GM21737 (cell line): ENCODE results near the gene SLC27A6.
"Not testable (repeated sequence)": the region's sequence is repeated elsewhere in the genome, so short reads cannot be mapped to it uniquely, and the experiment has no call there.

Experiments used
- ATAC-seq: cut with Tn5 transposase; IDR thresholded peaks from one replicate; pipeline ENCODE4 v1.9.1; 2021; ENCODE audit warnings: mild to moderate bottlenecking, moderate library complexity; ENCODE audit not compliant: unreplicated experiment

SLC27A6 gene

DNA sequence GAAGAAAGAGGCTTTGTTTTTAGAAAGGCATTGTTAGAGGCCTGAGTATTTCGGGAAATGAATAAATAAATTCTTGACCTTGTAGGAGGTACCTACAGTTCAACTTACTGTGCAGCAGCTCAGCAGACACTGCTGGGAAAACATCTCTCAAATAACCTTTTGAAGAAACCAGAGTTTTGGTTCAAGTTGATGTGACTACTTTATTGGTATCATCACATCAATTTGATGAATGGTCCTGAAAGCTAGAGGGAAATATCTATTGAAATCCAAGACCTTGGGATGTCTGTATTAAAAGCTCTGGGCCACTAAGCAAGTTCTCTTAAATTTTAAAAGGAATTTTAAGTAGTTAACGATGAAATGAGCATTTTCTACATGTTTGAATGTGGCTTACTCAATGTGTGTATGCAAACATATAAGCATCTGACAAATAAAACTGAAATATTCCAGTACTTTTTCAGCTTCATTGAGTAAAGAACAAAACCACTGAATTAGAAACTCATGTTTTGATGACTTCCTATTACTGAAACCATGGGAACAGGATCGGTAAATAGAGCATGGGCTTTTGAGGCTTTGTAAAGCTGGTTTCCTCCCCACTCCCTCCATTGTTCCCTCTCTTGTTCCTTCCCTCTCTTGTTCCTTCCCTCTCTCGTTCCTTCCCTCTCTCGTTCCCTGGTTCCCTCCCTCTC lies 36.7 kb downstream of the SLC27A6 start:
- no peak for ATAC-seq

DNA sequence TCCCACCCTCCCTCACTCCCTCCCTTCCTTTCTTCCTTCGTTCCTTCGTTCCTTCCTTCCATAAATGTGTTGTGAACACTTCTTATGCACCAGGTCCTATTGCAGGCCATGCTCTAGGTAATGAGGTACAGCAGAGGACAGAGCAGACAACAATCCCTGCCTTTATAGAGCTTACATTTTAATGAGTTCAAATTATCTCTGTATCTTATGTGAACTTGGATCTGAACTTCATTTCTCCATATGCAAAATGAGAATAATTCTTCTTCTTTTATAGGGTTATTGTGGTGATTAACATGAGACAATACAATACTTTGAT lies 37.2 kb downstream of the SLC27A6 start:
- ATAC-seq, result no peak

DNA sequence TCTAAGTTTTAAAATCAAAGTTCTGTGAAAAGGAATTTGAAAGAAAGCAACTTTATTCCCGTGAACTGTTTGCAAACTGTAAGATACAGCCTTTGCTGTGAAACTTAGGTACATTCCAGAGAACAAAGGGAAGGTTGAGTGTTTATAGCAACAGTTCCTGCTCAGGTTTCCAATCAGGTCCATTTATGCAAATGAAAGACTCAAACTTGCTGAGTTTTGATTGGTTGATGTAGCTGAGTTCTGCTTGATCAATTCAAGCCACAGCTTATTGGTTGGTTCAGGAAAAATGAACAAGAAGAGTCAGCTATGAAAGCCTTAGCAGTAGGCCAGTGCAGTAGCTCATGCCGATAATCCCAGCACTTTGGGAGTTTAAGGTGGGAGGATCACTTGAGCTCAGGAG lies 37.9 kb downstream of the SLC27A6 start:
- no peak for ATAC-seq

DNA sequence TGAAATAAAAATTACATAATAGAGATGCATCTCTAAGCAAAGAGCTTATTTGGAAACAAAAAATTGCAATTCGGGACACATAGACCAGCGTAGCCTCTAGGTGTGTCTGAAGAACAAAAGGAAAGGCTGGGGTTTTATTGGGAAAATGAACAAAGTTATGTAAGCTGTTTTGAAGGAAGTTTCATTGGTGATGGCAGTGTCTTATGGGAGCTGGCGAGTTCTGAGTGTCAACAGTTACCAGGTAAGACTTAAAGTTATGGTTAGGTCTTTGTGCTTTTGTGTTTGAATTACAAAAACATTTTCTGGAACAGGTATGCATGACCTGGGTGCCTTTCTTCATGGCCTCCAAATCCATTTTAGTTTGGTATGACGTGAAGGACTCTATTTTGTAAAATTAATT lies 48.9 kb downstream of the SLC27A6 start:
- no peak for ATAC-seq

DNA sequence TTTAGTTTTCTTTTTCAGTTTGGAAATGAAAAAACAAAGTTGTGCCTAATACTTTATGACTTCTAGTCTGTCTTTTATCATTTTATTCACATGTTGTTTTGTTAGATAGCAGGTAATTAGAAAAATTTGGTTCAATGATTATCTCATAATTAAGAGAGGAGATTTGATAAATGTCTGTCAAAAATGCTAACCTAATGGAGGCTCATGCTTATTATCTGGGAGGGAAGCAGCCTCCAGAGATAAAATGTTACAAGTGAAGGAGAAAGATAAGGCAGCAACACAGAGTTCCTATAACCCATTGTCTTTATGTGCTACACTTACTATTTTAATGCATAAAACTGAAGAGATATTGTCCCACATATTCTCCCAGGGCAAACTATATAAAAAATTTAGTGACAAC lies 53.5 kb downstream of the SLC27A6 start:
- ATAC-seq, result no peak

DNA sequence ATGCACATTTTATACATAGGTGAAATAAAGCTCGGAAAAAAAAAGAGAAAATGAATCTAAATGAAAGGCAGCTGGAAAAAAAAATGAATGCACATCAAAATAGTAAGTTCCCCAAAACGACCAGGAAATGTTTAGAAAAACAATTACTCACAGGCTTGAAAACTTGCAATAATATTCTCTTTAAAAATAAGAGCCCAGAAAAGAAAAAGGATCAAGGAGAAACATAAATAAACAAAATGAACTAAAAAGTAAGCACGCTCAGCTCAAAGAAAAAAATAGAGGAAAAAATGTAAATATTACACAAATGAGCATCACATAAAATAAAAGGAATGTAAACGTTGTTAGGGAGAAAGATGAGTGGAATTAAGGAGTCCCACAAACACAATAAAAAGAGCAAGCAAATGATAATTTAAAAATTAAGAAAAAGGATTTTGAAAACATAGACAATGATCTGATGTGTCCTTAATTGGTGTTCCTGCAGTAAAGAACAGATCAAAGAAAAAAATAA lies 54.2 kb downstream of the SLC27A6 start:
- ATAC-seq, result no peak

DNA sequence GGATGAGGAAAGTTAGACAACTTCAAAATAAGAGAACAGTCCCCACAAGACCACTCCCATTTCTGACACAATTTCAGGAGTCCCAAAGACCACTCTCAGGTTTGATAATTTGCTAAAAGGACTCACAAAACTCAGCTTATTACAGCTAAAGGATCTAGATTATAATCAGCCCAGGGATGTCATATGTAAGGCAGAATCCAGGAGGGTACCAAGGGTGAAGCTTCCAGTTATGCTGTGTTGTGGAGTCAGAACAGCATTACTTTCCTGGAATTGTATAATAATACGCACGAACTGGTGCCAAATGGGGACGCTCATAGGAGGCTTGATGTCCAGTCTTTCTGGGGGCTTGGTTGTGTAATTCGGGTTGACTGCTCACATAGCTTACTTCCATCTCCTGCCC lies 55.4 kb downstream of the SLC27A6 start:
- no peak for ATAC-seq

DNA sequence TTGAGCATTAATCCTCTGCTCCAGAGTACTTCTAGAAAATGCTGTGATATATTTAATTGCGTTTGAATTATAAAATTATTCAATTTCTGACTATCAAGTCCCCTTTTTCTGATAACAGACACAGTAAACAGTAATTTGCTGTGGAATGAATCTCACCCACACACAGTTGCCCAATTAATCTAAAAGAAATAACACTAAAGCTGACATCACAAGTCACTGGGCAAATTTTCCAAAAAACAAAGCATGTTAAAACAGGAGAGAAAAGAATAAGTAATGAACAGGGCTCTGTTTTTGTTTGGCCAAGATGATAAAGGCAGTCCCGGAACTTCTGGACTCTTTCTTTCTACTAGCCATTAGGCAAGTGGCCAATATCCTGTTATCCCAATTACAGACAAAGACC lies 56.5 kb downstream of the SLC27A6 start:
- no peak for ATAC-seq

DNA sequence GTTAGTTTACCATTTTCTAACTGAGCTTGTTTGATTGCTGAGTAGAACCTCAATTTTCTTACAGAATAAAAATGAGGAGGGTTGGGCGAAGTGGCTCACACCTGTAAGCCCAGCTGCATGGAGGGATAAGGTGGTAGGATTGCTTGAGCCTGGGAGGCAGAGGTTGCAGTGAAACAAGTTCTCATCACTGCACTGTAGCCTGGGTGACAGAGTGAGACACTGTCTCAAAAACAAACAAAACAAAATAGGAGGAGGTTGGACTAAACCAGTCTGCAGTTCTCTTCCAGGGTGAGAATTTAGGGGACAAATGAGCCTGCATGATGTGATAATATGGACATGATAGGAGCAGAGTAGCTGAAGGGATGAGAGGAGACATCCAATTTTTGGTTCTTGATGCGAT lies 57.3 kb downstream of the SLC27A6 start:
- no peak for ATAC-seq

DNA sequence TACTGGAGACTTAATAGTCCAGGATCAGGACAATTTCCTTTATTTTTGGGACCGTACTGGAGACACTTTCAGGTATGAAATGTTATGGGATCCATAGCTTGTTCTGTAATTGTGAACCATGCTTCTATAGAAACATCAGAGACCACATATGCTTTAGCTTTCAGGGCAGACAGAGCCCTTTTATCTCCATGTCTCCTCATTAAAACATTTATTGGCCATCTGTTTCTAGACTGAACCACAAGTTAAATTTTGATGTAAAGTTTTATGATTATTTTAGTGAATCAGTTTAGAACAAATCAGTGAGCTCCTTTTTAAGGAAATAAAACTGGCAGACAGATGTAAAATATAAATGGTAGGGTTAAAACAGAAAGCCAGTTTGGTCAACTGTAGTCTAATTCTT lies 62.0 kb downstream of the SLC27A6 start:
- no peak for ATAC-seq

DNA sequence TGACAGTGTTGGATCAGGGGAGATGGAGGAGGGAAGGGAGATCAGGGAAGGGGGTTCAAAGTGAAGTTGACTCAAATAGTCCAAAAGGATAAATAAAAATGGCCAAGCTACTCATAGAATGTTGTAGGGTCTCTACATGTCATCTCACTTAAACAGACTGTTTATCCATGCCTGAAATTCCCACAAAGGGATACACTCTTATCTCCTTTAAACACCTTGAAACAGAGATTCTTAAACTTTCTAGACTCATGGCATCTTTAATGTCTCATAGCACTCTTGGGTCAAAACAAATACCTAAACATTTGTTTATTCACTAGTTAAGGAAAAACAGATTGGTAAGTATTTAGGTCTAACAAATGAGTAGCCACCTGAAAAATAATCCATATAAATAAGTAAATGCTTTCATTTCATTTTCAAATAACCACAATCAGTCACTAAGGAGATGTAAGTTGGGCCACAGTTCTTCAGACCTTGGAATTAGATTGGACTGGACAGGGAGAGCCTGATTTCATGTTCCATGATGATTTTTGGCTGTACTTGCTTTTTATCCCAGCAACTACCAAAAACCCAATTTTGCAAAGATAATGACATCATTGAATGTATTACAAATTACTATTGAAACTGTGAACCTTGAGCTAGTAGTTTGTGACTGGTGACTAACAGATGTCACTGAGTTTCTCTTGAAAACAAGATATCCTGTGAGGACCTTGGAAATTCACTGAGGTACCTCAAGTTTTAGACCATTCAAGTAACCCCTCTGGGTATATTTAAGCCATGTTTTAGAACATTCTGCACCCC lies 66.8 kb downstream of the SLC27A6 start:
- no peak for ATAC-seq

DNA sequence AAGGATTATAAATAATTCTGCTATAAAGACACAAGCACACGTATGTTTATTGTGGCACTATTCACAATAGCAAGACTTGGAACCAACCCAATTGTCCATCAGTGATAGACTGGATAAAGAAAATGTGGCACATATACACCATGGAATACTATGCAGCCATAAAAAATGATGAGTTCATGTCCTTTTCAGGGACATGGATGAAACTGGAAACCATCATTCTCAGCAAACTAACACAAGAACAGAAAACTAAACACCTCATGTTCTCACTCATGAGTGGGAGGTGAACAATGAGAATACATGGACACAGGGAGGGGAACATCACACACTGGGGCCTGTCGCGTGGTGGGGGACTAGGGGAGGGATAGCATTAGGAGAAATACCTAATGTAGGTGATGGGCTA lies 71.0 kb downstream of the SLC27A6 start:
- ATAC-seq, result not testable (repeated sequence)

DNA sequence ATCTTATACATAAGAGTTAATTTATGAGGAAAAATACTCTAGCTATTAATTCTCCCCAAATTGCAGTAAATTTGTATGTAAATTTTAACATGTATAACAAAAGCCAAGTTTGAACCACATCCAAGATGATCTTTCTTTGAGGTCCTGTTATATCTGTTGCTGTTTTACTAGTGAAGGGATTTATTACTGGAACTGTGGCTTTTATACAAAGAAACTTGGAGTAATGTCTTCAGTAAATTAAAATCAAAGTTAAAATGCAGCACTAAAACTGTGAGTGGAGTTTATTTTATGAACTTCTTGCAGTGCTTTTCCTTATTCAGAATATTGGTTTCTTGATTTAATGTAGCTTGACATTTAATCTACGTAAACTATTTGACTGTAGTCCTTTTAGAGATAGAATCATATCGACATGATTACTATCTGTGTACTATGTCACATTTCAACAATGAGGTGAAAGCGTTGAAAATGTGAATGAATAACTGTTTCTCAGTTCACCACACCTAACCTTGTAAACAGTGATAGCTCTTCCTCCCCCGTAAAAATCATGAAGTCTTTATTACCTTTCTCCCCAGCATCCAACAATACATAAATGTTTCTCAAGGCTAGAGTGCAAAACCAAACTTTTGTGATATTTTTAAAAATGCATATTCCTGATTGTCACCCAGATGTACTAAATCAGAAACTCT lies 76.1 kb downstream of the SLC27A6 start:
- no peak for ATAC-seq

DNA sequence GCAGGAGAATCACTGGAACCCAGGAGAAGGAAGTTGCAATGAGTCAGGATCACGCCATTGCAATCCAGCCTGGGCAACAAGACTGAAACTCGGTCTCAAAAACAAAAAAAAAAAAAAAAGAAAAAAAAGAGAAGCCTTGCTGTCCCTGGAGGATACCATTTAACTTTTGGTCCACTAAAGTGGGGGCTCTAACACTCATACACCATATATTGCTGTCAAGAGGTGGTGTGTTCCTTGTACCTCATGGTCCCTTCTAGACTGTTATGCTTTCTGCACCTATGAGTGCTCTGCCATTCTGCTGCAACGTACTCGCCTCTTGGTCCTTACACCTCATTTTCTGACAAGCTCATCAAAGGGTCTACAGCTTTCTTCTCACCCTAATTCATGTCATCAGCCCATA lies 77.0 kb downstream of the SLC27A6 start:
- no peak for ATAC-seq

DNA sequence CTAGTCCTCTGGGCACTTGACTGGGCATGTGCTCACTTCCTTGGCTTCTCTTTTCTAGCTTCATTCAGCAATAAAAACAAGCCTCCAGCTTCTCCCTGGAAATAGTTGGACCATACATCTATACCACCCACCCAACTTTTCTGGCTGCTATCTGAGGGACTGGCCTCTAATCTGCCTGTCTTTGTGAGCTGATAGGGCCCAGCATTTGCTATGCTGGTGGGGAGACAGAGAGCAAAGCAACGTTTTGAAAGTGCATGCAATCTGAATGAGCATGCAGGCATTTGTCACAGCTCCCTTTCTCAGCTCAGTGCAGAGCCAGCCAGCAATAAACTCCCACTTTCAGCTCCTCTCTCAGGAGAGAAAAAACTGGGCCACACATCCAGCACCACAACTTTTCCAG lies 78.6 kb downstream of the SLC27A6 start:
- no peak for ATAC-seq

DNA sequence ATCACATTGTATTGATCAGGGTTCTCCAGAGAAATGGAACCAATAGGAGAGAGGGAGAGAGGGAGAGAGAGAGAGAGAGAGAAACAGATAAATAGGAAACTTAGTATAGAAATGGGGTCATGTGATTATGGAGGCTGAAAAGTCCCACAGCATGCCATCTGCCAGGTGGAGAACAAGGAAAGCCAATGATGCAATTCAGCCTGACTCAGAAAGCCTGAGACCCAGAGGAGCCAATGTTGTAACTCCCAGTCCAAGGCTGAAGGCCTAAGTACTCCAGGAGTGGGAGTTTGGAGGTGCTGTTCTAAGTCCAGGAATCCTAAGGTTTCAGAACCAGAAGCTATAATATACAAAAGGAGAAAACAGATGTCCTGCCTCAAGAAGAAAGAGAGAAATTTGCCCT lies 80.9 kb downstream of the SLC27A6 start:
- ATAC-seq, result no peak

DNA sequence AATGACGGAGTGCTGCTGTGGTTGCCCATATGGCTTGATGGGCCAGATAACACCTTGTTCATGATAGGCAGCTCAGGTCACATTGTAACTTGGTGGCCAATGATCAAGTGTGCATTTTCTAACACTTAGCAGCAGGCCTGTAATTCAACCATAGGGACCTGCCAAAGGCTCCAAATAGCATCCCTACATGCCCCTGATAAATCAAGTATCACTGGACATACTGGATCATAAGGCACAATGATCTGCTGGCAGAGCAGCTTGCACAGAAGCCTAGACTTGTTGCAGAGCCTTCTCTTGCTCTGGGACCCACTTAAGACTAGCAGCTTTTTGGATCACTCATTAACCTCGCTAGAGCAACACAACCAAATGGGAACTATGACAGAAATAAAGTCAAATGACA lies 83.2 kb downstream of the SLC27A6 start:
- ATAC-seq, result no peak

DNA sequence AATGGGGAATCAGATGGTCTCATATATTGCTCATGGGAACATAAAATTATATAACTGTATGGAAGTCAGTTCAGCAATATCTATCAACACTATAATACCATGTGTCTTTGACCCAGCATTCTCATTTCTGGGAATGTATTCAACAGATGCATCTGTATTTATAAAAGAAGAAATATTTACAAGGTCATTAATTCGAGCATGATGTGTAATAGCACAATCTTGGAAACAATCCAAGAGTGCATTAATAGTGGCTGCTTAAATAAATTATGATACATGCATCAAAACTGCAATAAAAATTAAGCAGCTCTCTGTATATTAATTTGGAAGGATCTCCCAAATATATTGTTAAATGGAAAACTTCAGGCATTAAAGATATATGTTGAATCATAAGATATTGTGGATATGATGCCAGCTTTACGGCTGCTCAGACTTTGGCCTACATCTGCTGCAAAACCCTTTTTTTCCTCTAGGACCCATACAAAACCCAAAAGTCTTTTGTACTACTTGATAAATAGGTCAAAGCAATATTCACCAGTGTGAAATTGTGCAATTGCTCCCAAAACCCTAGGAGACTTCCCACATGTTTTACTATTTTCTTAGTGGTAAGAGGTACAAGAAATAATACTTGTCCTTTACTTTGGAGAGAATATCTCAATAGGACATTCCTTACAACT lies 84.0 kb downstream of the SLC27A6 start:
- no peak for ATAC-seq

DNA sequence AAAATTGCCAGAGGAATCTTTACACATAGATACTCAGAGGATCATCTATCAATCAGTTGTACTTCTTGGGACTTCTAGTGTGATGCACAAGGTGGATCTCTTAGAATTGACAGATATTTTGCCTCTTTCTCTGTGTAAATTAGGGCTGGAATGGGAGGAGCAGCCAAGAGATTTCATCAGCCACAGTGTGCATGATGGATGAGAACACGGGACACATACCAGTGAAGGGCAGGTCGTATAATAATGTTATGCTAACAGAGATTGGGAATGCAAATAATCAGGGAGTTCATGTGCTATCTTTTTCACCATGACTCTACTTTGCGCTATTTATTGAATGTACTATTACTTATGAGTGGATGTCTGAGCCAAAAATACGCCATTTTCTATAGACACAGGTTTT lies 86.0 kb downstream of the SLC27A6 start:
- no peak for ATAC-seq

DNA sequence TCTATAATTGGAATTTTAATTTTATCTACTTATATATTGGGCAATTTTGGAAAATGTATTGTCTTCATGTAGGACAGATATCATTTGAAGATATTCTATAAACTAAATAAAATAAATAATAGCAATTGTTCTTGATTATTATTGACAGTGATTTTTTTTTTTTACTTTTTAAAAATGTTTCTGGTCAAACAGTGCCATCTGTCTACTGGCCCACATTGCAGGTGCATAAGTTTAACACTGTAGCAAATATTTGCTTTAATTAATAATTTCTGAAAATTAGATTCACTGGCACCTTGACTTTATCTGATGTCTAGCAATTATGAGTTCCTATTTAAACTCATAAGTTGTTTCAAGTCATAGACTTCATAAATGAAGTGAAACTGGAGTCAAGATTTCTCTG lies 88.2 kb downstream of the SLC27A6 start:
- ATAC-seq, result no peak

DNA sequence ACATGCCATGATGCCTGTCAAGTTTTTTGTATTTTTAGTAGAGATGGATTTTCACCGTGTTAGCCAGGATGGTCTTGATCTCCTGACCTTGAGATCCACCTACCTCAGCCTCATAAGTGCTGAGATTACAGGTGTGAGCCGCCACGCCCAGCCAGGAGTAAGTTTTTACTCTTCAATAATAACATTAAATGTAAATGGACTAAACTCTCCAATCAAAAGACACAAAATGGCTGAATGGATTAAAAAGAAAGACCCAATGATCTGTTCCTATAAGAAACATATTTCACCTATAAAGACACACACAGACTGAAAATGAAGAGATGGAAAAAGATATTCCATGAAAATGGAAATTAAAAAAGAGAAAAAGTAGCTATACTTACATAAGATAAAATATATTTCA lies 92.0 kb downstream of the SLC27A6 start:
- ATAC-seq, result no peak

DNA sequence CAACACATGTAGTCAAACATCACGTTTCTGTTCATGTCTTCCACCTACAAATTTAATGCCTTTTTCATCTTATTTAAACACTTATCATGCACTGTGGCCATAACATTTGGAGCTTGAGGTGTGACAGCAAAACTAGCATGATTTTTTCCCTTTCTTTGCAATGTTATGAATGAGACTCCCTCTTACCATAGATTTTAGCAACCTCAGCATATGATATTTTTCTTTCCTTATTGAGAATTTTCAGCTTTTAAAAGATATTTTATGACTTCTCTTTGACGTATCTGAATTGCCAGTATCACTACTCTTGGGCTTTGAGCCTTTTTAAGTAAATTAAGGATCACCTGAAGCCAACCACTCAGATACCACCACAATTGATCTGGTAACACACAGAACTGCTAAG lies 96.6 kb downstream of the SLC27A6 start:
- no peak for ATAC-seq
